Naive thymus-derived CD8-positive, alpha-beta T cell (primary cell): ENCODE measurements around the gene KRT6A. TPM values are rescaled to one million over a fixed set of nuclear protein-coding genes. Genes with fewer than 3 reads are reported as not detected.

Experiments used
- polyA plus RNA-seq, 3 donors: library from polyadenylated mRNA; unstranded; fragments of 300-500 nt; fragmentation: Illumina TruSeq; gene quantifications; one replicate each; pipeline ENCODE4 v1.2.3, GENCODE V29; 2021
- total RNA-seq, 8 experiments: library from RNA in 2 of 8; stranded (reverse) in 2 of 8; gene quantifications; one replicate each; pipeline ENCODE4 v1.2.3 and lab custom pipeline; 2021 to 2026

Gene KRT6A
- total and polyA plus RNA-seq, 5 experiments from 2014 or later: not detected

Other genes with a start within 250 kb of the KRT6A start
- not detected for gene KRT86, start 218.6 kb downstream of the KRT6A start, total RNA-seq
- not detected for gene KRT86, start 218.6 kb downstream of the KRT6A start, polyA plus RNA-seq
- gene KRT81, start 201.7 kb downstream of the KRT6A start, total RNA-seq: not detected
- not detected for gene KRT81, start 201.7 kb downstream of the KRT6A start, polyA plus RNA-seq
- gene KRT83, start 171.9 kb downstream of the KRT6A start, total RNA-seq: not detected
- gene KRT83, start 171.9 kb downstream of the KRT6A start, polyA plus RNA-seq: not detected
- gene KRT85, start 125.8 kb downstream of the KRT6A start, total RNA-seq: not detected
- gene KRT85, start 125.8 kb downstream of the KRT6A start, polyA plus RNA-seq: not detected
- gene KRT84, start 107.6 kb downstream of the KRT6A start, total RNA-seq: not detected
- gene KRT84, start 107.6 kb downstream of the KRT6A start, polyA plus RNA-seq: not detected
- gene KRT82, start 86.9 kb downstream of the KRT6A start, total RNA-seq: not detected
- gene KRT82, start 86.9 kb downstream of the KRT6A start, polyA plus RNA-seq: not detected
- gene KRT75, start 58.9 kb downstream of the KRT6A start, total RNA-seq: not detected
- not detected for gene KRT75, start 58.9 kb downstream of the KRT6A start, polyA plus RNA-seq
- not detected for gene KRT6B, start 41.1 kb downstream of the KRT6A start, total RNA-seq
- gene KRT6B, start 41.1 kb downstream of the KRT6A start, polyA plus RNA-seq: not detected
- gene KRT6C, start 19.5 kb downstream of the KRT6A start, total RNA-seq: not detected
- not detected for gene KRT6C, start 19.5 kb downstream of the KRT6A start, polyA plus RNA-seq
- not detected for gene KRT5, start 27.1 kb upstream of the KRT6A start, total RNA-seq
- gene KRT5, start 27.1 kb upstream of the KRT6A start, polyA plus RNA-seq: not detected
- not detected for gene KRT71, start 59.9 kb upstream of the KRT6A start, total RNA-seq
- not detected for gene KRT71, start 59.9 kb upstream of the KRT6A start, polyA plus RNA-seq
- under 1 TPM in 1 of 2 experiments, not detected in 1; 0.26 TPM for gene KRT74, start 80.6 kb upstream of the KRT6A start, total RNA-seq
- not detected for gene KRT74, start 80.6 kb upstream of the KRT6A start, polyA plus RNA-seq
- gene KRT72, start 108.2 kb upstream of the KRT6A start, total RNA-seq: 10 to 100 TPM; 11.4 to 11.6 TPM
- gene KRT72, start 108.2 kb upstream of the KRT6A start, polyA plus RNA-seq: under 1 TPM in 2 of 3 donors, not detected in 1; 0.12 to 0.46 TPM
- gene KRT73, start 125.3 kb upstream of the KRT6A start, total RNA-seq: 1 to 10 TPM; 8.5 to 10.0 TPM
- 10 to 100 TPM in 1 of 3 donors, 1 to 10 TPM in 1, under 1 TPM in 1; 0.72 to 10.0 (median 1.8) TPM for gene KRT73, start 125.3 kb upstream of the KRT6A start, polyA plus RNA-seq
- gene KRT2, start 159.0 kb upstream of the KRT6A start, total RNA-seq: under 1 TPM; 0.62 to 0.77 TPM
- 1 to 10 TPM; 1.1 to 3.4 (median 1.2) TPM for gene KRT2, start 159.0 kb upstream of the KRT6A start, polyA plus RNA-seq
- gene KRT1, start 187.2 kb upstream of the KRT6A start, total RNA-seq: not detected
- under 1 TPM in 1 of 3 donors, not detected in 2; 0.31 TPM for gene KRT1, start 187.2 kb upstream of the KRT6A start, polyA plus RNA-seq
- not detected for gene KRT77, start 210.3 kb upstream of the KRT6A start, total RNA-seq
- gene KRT77, start 210.3 kb upstream of the KRT6A start, polyA plus RNA-seq: under 1 TPM in 1 of 3 donors, not detected in 2; 0.12 TPM